Body of pancreas (tissue), 4 donors: Measurements from ENCODE around the gene FAM193A. TPM values are rescaled to one million over a fixed set of nuclear protein-coding genes. Genes with fewer than 3 reads are reported as not detected.

Experiments
- ATAC-seq: fragments of 150-250 bp; one replicate; pipeline ENCODE4 v1.9.1; 2016
- DNase-seq, 4 donors: peaks; one replicate each; pipeline ENCODE4 v3.0.0-alpha.2; 2019
- H3K27ac ChIP-seq, 4 donors: fragments of 200-600 bp; sonication (generic); 1 replicate in 3 of 4; 2 replicates in 1 of 4; pipeline versions ENCODE4 v1.5.1 to v1.6.1; 2016 to 2019; ENCODE audit warnings: mild to moderate bottlenecking in 1 of 4, mixed read lengths in 1 of 4, moderate library complexity in 1 of 4
- H3K27me3 ChIP-seq, 2 donors: fragments of 200-600 bp; sonication (generic); one replicate each; pipeline ENCODE4 v1.6.0; 2016; ENCODE audit warnings: mild to moderate bottlenecking in 1 of 2
- H3K36me3 ChIP-seq, 2 donors: fragments of 200-600 bp; sonication (generic); replicated peaks in 1 of 2; 2 replicates each; pipeline ENCODE4 v1.5.1; 2016; ENCODE audit warnings: low read depth in 2 of 2; ENCODE audit not compliant: insufficient read depth in 1 of 2
- H3K4me1 ChIP-seq: fragments of 200-600 bp; sonication (generic); one replicate; pipeline ENCODE4 v1.6.0; 2016
- H3K4me3 ChIP-seq, 2 donors: fragments of 200-600 bp; sonication (generic); 1 replicate in 1 of 2; 2 replicates in 1 of 2; pipeline ENCODE4 v1.5.1; 2016 to 2019
- H3K9me3 ChIP-seq, 3 donors: fragments of 200-600 bp; sonication (generic); 1 replicate in 2 of 3; 2 replicates in 1 of 3; pipeline ENCODE4 v1.5.1; 2016
- CTCF ChIP-seq, 7 experiments: fragments of 450-650 bp in 4 of 7; fragments of 200-600 bp in 3 of 7; sonication (generic) in 3 of 7; IDR thresholded peaks; one replicate each; pipeline ENCODE4 v1.5.1; 2016 to 2019; ENCODE audit warnings: antibody characterized with exemption in 7 of 7
- POLR2A ChIP-seq, 3 donors: fragments of 450-650 bp; IDR thresholded peaks; one replicate each; pipeline ENCODE4 v1.6.1; 2016; ENCODE audit warnings: antibody characterized with exemption in 3 of 3, mild to moderate bottlenecking in 2 of 3
- WGBS, 2 donors: methylation state at CpG; one replicate each; pipeline ENCODE4 v1.1.5; 2017; 5-methylcytosine and 5-hydroxymethylcytosine counted together
- intact Hi-C: fragments of 100-400 bp; cut with DNase I; formaldehyde crosslinking; loops from one replicate; pipeline ENCODE4 v1.15.1; 2023
- total RNA-seq, 2 donors: library from RNA; depleted of rRNA; stranded (reverse); fragments of >200 nt; gene quantifications; one replicate each; pipeline ENCODE4 v1.1.0, GENCODE V29; 2016

FAM193A gene
- total RNA-seq, 2 donors from 2014 or later = 14.8 to 22.7 TPM

DNA sequence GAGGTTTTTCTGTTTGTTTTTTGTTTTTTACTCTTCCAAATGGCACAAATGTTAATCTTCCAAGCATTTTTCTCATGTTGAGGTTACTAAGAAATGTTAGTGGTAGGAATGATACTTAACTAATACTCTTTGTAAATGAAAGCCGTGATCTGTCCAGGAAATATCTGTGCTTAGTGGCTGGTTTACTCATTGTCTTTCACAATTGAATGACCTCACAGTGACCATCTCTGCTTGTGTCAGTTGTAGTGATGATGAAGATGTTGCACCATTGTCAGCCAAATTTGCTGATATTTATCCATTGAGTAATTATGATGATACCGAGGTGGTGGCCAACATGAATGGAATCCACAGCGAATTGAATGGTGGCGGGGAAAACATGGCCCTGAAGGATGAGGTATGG is 126.2 kb downstream of the FAM193A start:
- ATAC-seq = no peak

DNA sequence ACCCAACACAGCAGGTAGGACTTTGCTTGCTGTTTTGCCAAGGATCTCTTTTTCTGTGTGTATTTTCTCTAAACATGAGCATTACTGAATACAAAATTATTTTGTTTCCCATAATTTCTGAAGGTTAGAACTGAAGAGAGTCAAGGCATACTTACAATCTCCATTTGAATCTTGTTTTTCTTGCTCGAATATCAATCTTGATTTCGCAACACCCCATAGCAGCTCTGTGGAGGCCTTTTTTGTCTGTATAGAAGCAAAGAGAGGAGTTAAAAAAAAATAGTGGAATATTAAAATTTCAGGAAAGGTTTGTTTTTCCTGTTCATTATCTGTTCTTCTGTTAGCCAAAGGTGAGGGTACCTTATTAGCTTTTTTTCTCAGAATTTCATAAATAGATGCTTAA is 126.8 kb downstream of the FAM193A start:
- Histone ChIP-seq H3K4me1 (no peaks in the 10 kb centered on the region), H3K27me3 (no peaks in the 10 kb centered on the region), H3K36me3 (peaks cover 0 to 6% of the 10 kb centered on the region in 2 donors), H3K4me3 (no peak overlapping the region), H3K9me3 (no peaks in the 10 kb centered on the region), H3K27ac (no peak overlapping the region)
- no peak for DNase-seq
- 65 to 73% methylated on average over 2 of the region's 2 CpGs for WGBS, 2 donors
- ATAC-seq = no peak
- intact Hi-C loops = no loop called here
- TF ChIP-seq CTCF (IDR thresholded peaks at IDR 0.05) (no peak), POLR2A (IDR thresholded peaks at IDR 0.05) (no peak)

More for the DNA sequence above, 126.2 kb downstream of the FAM193A start:
- H3K9me3 ChIP-seq = no peaks in the 10 kb centered on the region
- no peaks in the 10 kb centered on the region for H3K4me1 ChIP-seq
- H3K27ac ChIP-seq = no peak overlapping the region
- no peak overlapping the region for H3K4me3 ChIP-seq
- 82 to 96% methylated on average over 4 of the region's 4 CpGs for WGBS, 2 donors
- peaks cover 0 to 6% of the 10 kb centered on the region in 2 donors for H3K36me3 ChIP-seq
- no peak for TF ChIP-seq CTCF (IDR thresholded peaks at IDR 0.05)
- TF ChIP-seq POLR2A (IDR thresholded peaks at IDR 0.05) = no peak
- H3K27me3 ChIP-seq = no peaks in the 10 kb centered on the region
- no peak for DNase-seq
- intact Hi-C loops = no loop called here

DNA sequence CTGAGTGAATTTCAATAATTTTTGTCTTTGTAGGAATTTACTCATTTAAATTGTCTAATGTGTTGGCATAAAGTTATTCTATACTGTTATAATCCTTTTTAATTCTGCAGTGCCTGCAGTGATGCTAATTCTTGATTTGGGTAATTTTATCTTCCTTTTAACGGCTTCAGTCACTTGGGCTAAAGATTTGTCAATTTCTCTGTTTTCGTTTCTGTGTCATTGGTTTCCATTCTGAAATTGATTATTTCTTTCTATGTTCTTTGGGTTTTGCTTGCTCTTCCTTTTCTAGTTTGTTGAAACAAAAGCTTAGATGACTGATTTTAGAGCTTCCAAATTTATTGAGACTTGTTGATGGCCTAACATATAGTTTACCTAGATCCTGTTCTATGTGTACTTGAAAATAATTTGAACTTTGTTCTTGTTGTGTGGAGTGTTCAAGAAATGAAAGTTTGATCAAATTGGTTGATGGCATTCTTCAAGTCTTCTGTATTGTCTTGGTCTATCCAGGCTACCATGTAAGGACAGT is 130.3 kb downstream of the FAM193A start:
- no peak overlapping the region for H3K4me3 ChIP-seq
- DNase-seq (no peak), ATAC-seq (no peak)
- TF ChIP-seq POLR2A (IDR thresholded peaks at IDR 0.05) (no peak), CTCF (IDR thresholded peaks at IDR 0.05) (no peak)
- H3K4me1 ChIP-seq = no peaks in the 10 kb centered on the region
- WGBS, 2 donors = 71 to 90% methylated on average over 2 of the region's 2 CpGs
- intact Hi-C loops = no loop called here
- H3K27ac ChIP-seq = no peak overlapping the region
- peaks cover 0 to 2% of the 10 kb centered on the region in 2 donors for H3K36me3 ChIP-seq
- no peaks in the 10 kb centered on the region for H3K27me3 ChIP-seq
- no peaks in the 10 kb centered on the region for H3K9me3 ChIP-seq

- ATAC-seq = no peak
- 39 to 42% methylated on average over 2 of the region's 2 CpGs for WGBS, 2 donors
- TF ChIP-seq POLR2A (IDR thresholded peaks at IDR 0.05) (no peak), CTCF (IDR thresholded peaks at IDR 0.05) (no peak)
- Histone ChIP-seq H3K36me3 (peaks cover 5 to 7% of the 10 kb centered on the region in 2 donors), H3K27ac (no peak overlapping the region), H3K27me3 (no peaks in the 10 kb centered on the region), H3K4me3 (no peak overlapping the region), H3K9me3 (no peaks in the 10 kb centered on the region), H3K4me1 (no peaks in the 10 kb centered on the region)
- no peak for DNase-seq
- intact Hi-C loops = no loop called here
Measured at GRCh38 chr4:2667428-2667827, 131.0 kb downstream of the FAM193A start.

- H3K27me3 ChIP-seq = no peaks in the 10 kb centered on the region
Measured at GRCh38 chr4:2671267-2671895, 134.9 kb downstream of the FAM193A start.

More at GRCh38 chr4:2671267-2671895, 134.9 kb downstream of the FAM193A start:
- no peak for ATAC-seq
- no peak overlapping the region for H3K4me3 ChIP-seq
- no peak for TF ChIP-seq CTCF (IDR thresholded peaks at IDR 0.05)
- no peak for TF ChIP-seq POLR2A (IDR thresholded peaks at IDR 0.05)
- intact Hi-C loops = no loop called here
- peaks cover 8 to 13% of the 10 kb centered on the region in 2 donors for H3K36me3 ChIP-seq
- no peaks in the 10 kb centered on the region for H3K4me1 ChIP-seq
- DNase-seq = no peak
- WGBS, 2 donors = 74 to 79% methylated on average over 10 of the region's 10 CpGs
- H3K9me3 ChIP-seq = no peaks in the 10 kb centered on the region
- H3K27ac ChIP-seq = no peak overlapping the region
